Measurements from ENCODE around the gene ME3.

ME3 gene

GRCh38 chr11:86519064-86519911 lies 153.1 kb downstream of the ME3 start:
- in situ Hi-C loops (cut with MboI; ENCODE audit: low sequenced_read_pairs) = no loop called here

- in situ Hi-C loops (cut with MboI; ENCODE audit: low sequenced_read_pairs) = no loop called here
These were observed 154.2 kb downstream of the ME3 start for GRCh38 chr11:86518211-86518610.

GRCh38 chr11:86517557-86517956 lies 154.9 kb downstream of the ME3 start:
- in situ Hi-C loops (cut with MboI; ENCODE audit: low sequenced_read_pairs) = no loop called here

GRCh38 chr11:86515297-86516094 lies 156.9 kb downstream of the ME3 start:
- in situ Hi-C loops (cut with MboI; ENCODE audit: low sequenced_read_pairs) = no loop called here

- in situ Hi-C loops (cut with MboI; ENCODE audit: low sequenced_read_pairs) = no loop called here
These were observed 158.0 kb downstream of the ME3 start for GRCh38 chr11:86514453-86514852.

- in situ Hi-C loops (cut with MboI; ENCODE audit: low sequenced_read_pairs) = no loop called here
These were observed 158.6 kb downstream of the ME3 start for GRCh38 chr11:86513746-86514373.

- in situ Hi-C loops (cut with MboI; ENCODE audit: low sequenced_read_pairs) = no loop called here
These were observed 159.3 kb downstream of the ME3 start for GRCh38 chr11:86513138-86513537.

- in situ Hi-C loops (cut with MboI; ENCODE audit: low sequenced_read_pairs) = no loop called here
These were observed 161.3 kb downstream of the ME3 start for GRCh38 chr11:86511086-86511551.

GRCh38 chr11:86510674-86511073 lies 161.7 kb downstream of the ME3 start:
- in situ Hi-C loops (cut with MboI; ENCODE audit: low sequenced_read_pairs) = no loop called here

GRCh38 chr11:86510097-86510496 lies 162.3 kb downstream of the ME3 start:
- in situ Hi-C loops (cut with MboI; ENCODE audit: low sequenced_read_pairs) = no loop called here

- in situ Hi-C loops (cut with MboI; ENCODE audit: low sequenced_read_pairs) = no loop called here
These were observed 162.8 kb downstream of the ME3 start for GRCh38 chr11:86509588-86509974.

- in situ Hi-C loops (cut with MboI; ENCODE audit: low sequenced_read_pairs) = no loop called here
These were observed 163.5 kb downstream of the ME3 start for GRCh38 chr11:86508604-86509587.

- in situ Hi-C loops (cut with MboI; ENCODE audit: low sequenced_read_pairs) = no loop called here
These were observed 165.1 kb downstream of the ME3 start for GRCh38 chr11:86507249-86507845.

- in situ Hi-C loops (cut with MboI; ENCODE audit: low sequenced_read_pairs) = no loop called here
These were observed 166.2 kb downstream of the ME3 start for GRCh38 chr11:86506235-86506634.

- in situ Hi-C loops (cut with MboI; ENCODE audit: low sequenced_read_pairs) = no loop called here
These were observed 169.3 kb downstream of the ME3 start for GRCh38 chr11:86503131-86503530.

GRCh38 chr11:86502137-86502642 lies 170.2 kb downstream of the ME3 start:
- in situ Hi-C loops (cut with MboI; ENCODE audit: low sequenced_read_pairs) = no loop called here

GRCh38 chr11:86500500-86501140 lies 171.8 kb downstream of the ME3 start:
- in situ Hi-C loops (cut with MboI; ENCODE audit: low sequenced_read_pairs) = no loop called here

GRCh38 chr11:86499723-86500129 lies 172.7 kb downstream of the ME3 start:
- in situ Hi-C loops (cut with MboI; ENCODE audit: low sequenced_read_pairs) = no loop called here

GRCh38 chr11:86497836-86498235 lies 174.6 kb downstream of the ME3 start:
- in situ Hi-C loops (cut with MboI; ENCODE audit: low sequenced_read_pairs) = no loop called here
